Raji (cell line): ENCODE results near the gene STT3B.

ENCODE experiments used
- POLR2A ChIP-seq: IDR thresholded peaks from 2 replicates; pipeline ENCODE4 v1.6.1; 2011; ENCODE audit warnings: low read depth, low read length, control low read depth; ENCODE audit not compliant: insufficient read depth

Gene STT3B

GRCh38 chr3:31596176-31596575 lies 63.5 kb downstream of the STT3B start:
- TF ChIP-seq POLR2A, result no peak

- TF ChIP-seq POLR2A, result no peak
Measured at GRCh38 chr3:31600431-31600830, 67.7 kb downstream of the STT3B start.

- no peak for TF ChIP-seq POLR2A
Measured at GRCh38 chr3:31606453-31606852, 73.7 kb downstream of the STT3B start.

GRCh38 chr3:31610700-31611275 lies 78.1 kb downstream of the STT3B start:
- no peak for TF ChIP-seq POLR2A

GRCh38 chr3:31613177-31613576 lies 80.5 kb downstream of the STT3B start:
- no peak for TF ChIP-seq POLR2A

- no peak for TF ChIP-seq POLR2A
Measured at GRCh38 chr3:31613654-31614053, 80.9 kb downstream of the STT3B start.

- no peak for TF ChIP-seq POLR2A
Measured at GRCh38 chr3:31614162-31614921, 81.6 kb downstream of the STT3B start.

GRCh38 chr3:31615071-31615875 lies 82.5 kb downstream of the STT3B start:
- TF ChIP-seq POLR2A, result no peak

- no peak for TF ChIP-seq POLR2A
Measured at GRCh38 chr3:31616711-31617110, 84.0 kb downstream of the STT3B start.

- TF ChIP-seq POLR2A, result no peak
Measured at GRCh38 chr3:31620656-31621055, 87.9 kb downstream of the STT3B start.

GRCh38 chr3:31621314-31621713 lies 88.6 kb downstream of the STT3B start:
- no peak for TF ChIP-seq POLR2A

- TF ChIP-seq POLR2A, result no peak
Measured at GRCh38 chr3:31622636-31623288, 90.0 kb downstream of the STT3B start.

- no peak for TF ChIP-seq POLR2A
Measured at GRCh38 chr3:31624083-31624709, 91.5 kb downstream of the STT3B start.

GRCh38 chr3:31625358-31625757 lies 92.6 kb downstream of the STT3B start:
- TF ChIP-seq POLR2A, result no peak

- TF ChIP-seq POLR2A, result no peak
Measured at GRCh38 chr3:31629054-31629453, 96.3 kb downstream of the STT3B start.
